Stimulated activated CD4-positive, alpha-beta T cell treated with anti-CD3 and anti-CD28 coated beads, Interleukin-4, amount 100 ng/mL, for 1 hour (primary cell): Measurements from ENCODE around the gene PLCXD1.
"Not testable (repeated sequence)": the region's sequence is repeated elsewhere in the genome, so short reads cannot be mapped to it uniquely, and the experiment has no call there.

ENCODE experiments used
- DNase-seq: peaks from one replicate; pipeline ENCODE4 v3.0.0-alpha.2; 2020

The PLCXD1 gene

GRCh38 chrX:318739-319578 is 37.8 kb downstream of the PLCXD1 start, which contains the start of gene GTPBP6:
Gene GTPBP6 (minus strand): TSS chrX:318796. CDS start chrX:318787, 9 bp downstream.
- peak; percentile 97 for DNase-seq

- DNase-seq = peak; percentile 26
These were observed 38.5 kb downstream of the PLCXD1 start for GRCh38 chrX:319579-320125.

- DNase-seq = no peak
These were observed 39.1 kb downstream of the PLCXD1 start for GRCh38 chrX:320126-320783.

GRCh38 chrX:323721-324628 is 42.8 kb downstream of the PLCXD1 start:
- peak; percentile 40 for DNase-seq

GRCh38 chrX:324664-325063 is 43.5 kb downstream of the PLCXD1 start:
- not testable (repeated sequence) for DNase-seq

- DNase-seq = no peak
These were observed 46.5 kb downstream of the PLCXD1 start for GRCh38 chrX:327660-328126.

GRCh38 chrX:329291-329910 is 48.2 kb downstream of the PLCXD1 start:
- DNase-seq = no peak

GRCh38 chrX:330141-330725 is 49.1 kb downstream of the PLCXD1 start:
- DNase-seq = not testable (repeated sequence)

GRCh38 chrX:330726-331150 is 49.6 kb downstream of the PLCXD1 start:
- DNase-seq = no peak

- no peak for DNase-seq
These were observed 50.1 kb downstream of the PLCXD1 start for GRCh38 chrX:331151-331824.

GRCh38 chrX:331825-332495 is 50.8 kb downstream of the PLCXD1 start:
- no peak for DNase-seq

- no peak for DNase-seq
These were observed 51.3 kb downstream of the PLCXD1 start for GRCh38 chrX:332496-332860.

- DNase-seq = no peak
These were observed 51.9 kb downstream of the PLCXD1 start for GRCh38 chrX:332916-333610.

- no peak for DNase-seq
These were observed 52.6 kb downstream of the PLCXD1 start for GRCh38 chrX:333611-334311.

- DNase-seq = no peak
These were observed 53.2 kb downstream of the PLCXD1 start for GRCh38 chrX:334331-334891.

GRCh38 chrX:334971-335757 is 54.0 kb downstream of the PLCXD1 start:
- no peak for DNase-seq

- DNase-seq = no peak
These were observed 54.6 kb downstream of the PLCXD1 start for GRCh38 chrX:335758-336155.

- no peak for DNase-seq
These were observed 55.0 kb downstream of the PLCXD1 start for GRCh38 chrX:336227-336626.
